ENCODE data around the gene TMEM115.
"Not testable (repeated sequence)": the region's sequence is repeated elsewhere in the genome, so short reads cannot be mapped to it uniquely, and the experiment has no call there.

The TMEM115 gene

GRCh38 chr3:50314342-50314741 lies 45.0 kb downstream of the TMEM115 start:
- DNase-seq = no peak

- DNase-seq = not testable (repeated sequence)
Measured at GRCh38 chr3:50312041-50312440, 47.3 kb downstream of the TMEM115 start.
